ENCODE data around the gene WSCD2. TPM values are rescaled to one million over a fixed set of nuclear protein-coding genes. Genes with fewer than 3 reads are reported as not detected.
A peak's percentile ranks its signal among the peaks of the same experiment; 100 is the strongest.

Gene WSCD2
- total and polyA plus RNA-seq, 12 donors, result 0.01 to 2.8 (median 0.44) TPM; not detected in 3

- TF ChIP-seq, protein P1, sequence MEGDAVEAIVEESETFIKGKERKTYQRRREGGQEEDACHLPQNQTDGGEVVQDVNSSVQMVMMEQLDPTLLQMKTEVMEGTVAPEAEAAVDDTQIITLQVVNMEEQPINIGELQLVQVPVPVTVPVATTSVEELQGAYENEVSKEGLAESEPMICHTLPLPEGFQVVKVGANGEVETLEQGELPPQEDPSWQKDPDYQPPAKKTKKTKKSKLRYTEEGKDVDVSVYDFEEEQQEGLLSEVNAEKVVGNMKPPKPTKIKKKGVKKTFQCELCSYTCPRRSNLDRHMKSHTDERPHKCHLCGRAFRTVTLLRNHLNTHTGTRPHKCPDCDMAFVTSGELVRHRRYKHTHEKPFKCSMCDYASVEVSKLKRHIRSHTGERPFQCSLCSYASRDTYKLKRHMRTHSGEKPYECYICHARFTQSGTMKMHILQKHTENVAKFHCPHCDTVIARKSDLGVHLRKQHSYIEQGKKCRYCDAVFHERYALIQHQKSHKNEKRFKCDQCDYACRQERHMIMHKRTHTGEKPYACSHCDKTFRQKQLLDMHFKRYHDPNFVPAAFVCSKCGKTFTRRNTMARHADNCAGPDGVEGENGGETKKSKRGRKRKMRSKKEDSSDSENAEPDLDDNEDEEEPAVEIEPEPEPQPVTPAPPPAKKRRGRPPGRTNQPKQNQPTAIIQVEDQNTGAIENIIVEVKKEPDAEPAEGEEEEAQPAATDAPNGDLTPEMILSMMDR (IDR thresholded peaks at IDR 0.05), result no peak
- peaks cover 0 to 6% (median 0%) of the 10 kb centered on the region in 9 donors for H3K4me1 ChIP-seq
- ATAC-seq (no peak), DNase-seq (no peak)
- no peak overlapping the region for H3K4me3 ChIP-seq
- WGBS, 2 donors, result 75 to 86% methylated on average over 5 of the region's 5 CpGs
- no peaks in the 10 kb centered on the region for H3K27me3 ChIP-seq
- H3K9me3 ChIP-seq, result peaks cover 0 to 4% (median 0%) of the 10 kb centered on the region in 11 donors
- H3K36me3 ChIP-seq, result no peaks in the 10 kb centered on the region
- no peak overlapping the region for H3K27ac ChIP-seq
- intact Hi-C loops (cut with DNase I), result no loop called here
Measured at GRCh38 chr12:108187831-108188230, 58.7 kb downstream of the WSCD2 start.

GRCh38 chr12:108190529-108190928 is 61.4 kb downstream of the WSCD2 start:
- no peak overlapping the region for H3K4me3 ChIP-seq
- 44% methylated on average over 3 of the region's 3 CpGs for WGBS, 2 donors
- peaks cover 0 to 6% (median 0%) of the 10 kb centered on the region in 9 donors for H3K4me1 ChIP-seq
- no peaks in the 10 kb centered on the region for H3K27me3 ChIP-seq
- intact Hi-C loops (cut with DNase I), result loop anchor here in 8 of 10 donors (2.0 to 10.0 kb wide), 7 partner anchors 58 to 516 kb away; no protein-coding TSS in a partner anchor
- ATAC-seq (peak; percentile 69 to 92 (median 86)), DNase-seq (peak in 1 of 2 donors; percentile 31)
- H3K27ac ChIP-seq, result peak overlapping the region in 2 of 10 donors; percentile 28 to 68
- no peaks in the 10 kb centered on the region for H3K36me3 ChIP-seq
- TF ChIP-seq, protein P1 (IDR thresholded peaks at IDR 0.05), result peak in 3 of 9 donors; percentile 14 to 26 (median 20)
- H3K9me3 ChIP-seq, result peaks cover 0 to 4% (median 0%) of the 10 kb centered on the region in 11 donors

GRCh38 chr12:108191086-108191485 is 62.0 kb downstream of the WSCD2 start:
- intact Hi-C loops (cut with DNase I), result loop anchor here in 8 of 10 donors (2.0 to 10.0 kb wide), 7 partner anchors 58 to 516 kb away; no protein-coding TSS in a partner anchor
- Histone ChIP-seq H3K9me3 (peaks cover 0 to 4% (median 0%) of the 10 kb centered on the region in 11 donors), H3K36me3 (no peaks in the 10 kb centered on the region), H3K27ac (no peak overlapping the region), H3K27me3 (no peaks in the 10 kb centered on the region), H3K4me1 (peaks cover 0 to 6% (median 0%) of the 10 kb centered on the region in 9 donors), H3K4me3 (no peak overlapping the region)
- DNase-seq (no peak), ATAC-seq (no peak)
- TF ChIP-seq, protein P1 (IDR thresholded peaks at IDR 0.05), result no peak
- WGBS, 2 donors, result 75 to 80% methylated on average over 2 of the region's 2 CpGs

GRCh38 chr12:108191938-108192337 is 62.9 kb downstream of the WSCD2 start:
- H3K4me1 ChIP-seq, result peaks cover 0 to 6% (median 0%) of the 10 kb centered on the region in 9 donors
- intact Hi-C loops (cut with DNase I), result loop anchor here in 8 of 10 donors (2.0 to 10.0 kb wide), 7 partner anchors 59 to 517 kb away; no protein-coding TSS in a partner anchor
- H3K36me3 ChIP-seq, result no peaks in the 10 kb centered on the region
- peaks cover 0 to 4% (median 0%) of the 10 kb centered on the region in 11 donors for H3K9me3 ChIP-seq
- TF ChIP-seq, protein P1 (IDR thresholded peaks at IDR 0.05), result no peak
- no peak for ATAC-seq
- WGBS, 2 donors, result 41 to 45% methylated on average over 4 of the region's 4 CpGs
- H3K4me3 ChIP-seq, result no peak overlapping the region
- no peaks in the 10 kb centered on the region for H3K27me3 ChIP-seq
- H3K27ac ChIP-seq, result no peak overlapping the region
- DNase-seq, result no peak

Data from heart right ventricle (tissue), 16 donors.